GM12865 (cell line): ENCODE measurements around the gene ITPR1.
A peak's percentile ranks its signal among the peaks of the same experiment; 100 is the strongest.

Experiments
- DNase-seq: peaks from one replicate; pipeline ENCODE4 v3.0.0; 2010; ENCODE audit warnings: low read depth
- H3K4me3 ChIP-seq: 2 replicates; pipeline ENCODE4 v1.5.1; 2011; ENCODE audit warnings: mild to moderate bottlenecking, low read depth, low read length, control low read depth
- CTCF ChIP-seq: IDR thresholded peaks from 2 replicates; pipeline ENCODE4 v1.5.1; 2011; ENCODE audit warnings: low read length, control low read depth, low read depth, inconsistent platforms; ENCODE audit not compliant: insufficient read depth; ENCODE audit errors: missing control alignments

ITPR1 gene

GRCh38 chr3:4846543-4846942 lies 353.4 kb downstream of the ITPR1 start:
- no peak for DNase-seq

GRCh38 chr3:4848176-4848825 lies 355.2 kb downstream of the ITPR1 start:
- H3K4me3 ChIP-seq: no peak overlapping the region
- no peak for TF ChIP-seq CTCF
- no peak for DNase-seq

More at GRCh38 chr3:4846543-4846942, 353.4 kb downstream of the ITPR1 start:
- no peak for TF ChIP-seq CTCF
- H3K4me3 ChIP-seq: no peak overlapping the region

GRCh38 chr3:4849136-4849535 lies 356.0 kb downstream of the ITPR1 start:
- TF ChIP-seq CTCF: no peak
- no peak for DNase-seq
- H3K4me3 ChIP-seq: no peak overlapping the region

- no peak for TF ChIP-seq CTCF
- 0 out of 2 replicates have a peak overlapping the region, but pooled peaks have one; percentile 5 for H3K4me3 ChIP-seq
- DNase-seq: no peak
Observed at GRCh38 chr3:4849739-4850138, 356.6 kb downstream of the ITPR1 start.

- DNase-seq: peak; percentile 80
- no peak for TF ChIP-seq CTCF
- H3K4me3 ChIP-seq: 0 out of 2 replicates have a peak overlapping the region, but pooled peaks have one; percentile 5
Observed at GRCh38 chr3:4850211-4850927, 357.2 kb downstream of the ITPR1 start.

- peak; percentile 74 for DNase-seq
- no peak for TF ChIP-seq CTCF
- no peak overlapping the region for H3K4me3 ChIP-seq
Observed at GRCh38 chr3:4850928-4851265, 357.7 kb downstream of the ITPR1 start.
